H9 (cell line): ENCODE measurements around the gene ARL1. TPM values are rescaled to one million over a fixed set of nuclear protein-coding genes. Genes with fewer than 3 reads are reported as not detected.

ENCODE experiments used
- DNase-seq: peaks from one replicate; pipeline ENCODE4 v3.0.0-alpha.2; 2017
- H2AFZ ChIP-seq: one replicate; pipeline ENCODE4 v1.6.1; 2013; ENCODE audit warnings: mild to moderate bottlenecking, low read length, control low read depth, moderate library complexity
- H2AK5ac ChIP-seq: 2 replicates; pipeline ENCODE4 v1.6.1; 2013; ENCODE audit warnings: low read length, control low read depth, mixed read lengths; ENCODE audit not compliant: insufficient read length
- H2BK120ac ChIP-seq: one replicate; pipeline ENCODE4 v1.6.1; 2013; ENCODE audit warnings: low read depth, mild to moderate bottlenecking, low read length, control low read depth, inconsistent platforms; ENCODE audit not compliant: poor library complexity, severe bottlenecking
- H2BK12ac ChIP-seq: 2 replicates; pipeline ENCODE4 v1.6.1; 2013; ENCODE audit warnings: low read length, control low read depth, mixed read lengths, low read depth; ENCODE audit not compliant: insufficient read length
- H2BK15ac ChIP-seq: 2 replicates; pipeline ENCODE4 v1.6.1; 2013; ENCODE audit warnings: low read depth, low read length, control low read depth
- H2BK20ac ChIP-seq: one replicate; pipeline ENCODE4 v1.6.1; 2013; ENCODE audit warnings: low read depth, mild to moderate bottlenecking, low read length, control low read depth, inconsistent platforms; ENCODE audit not compliant: poor library complexity, severe bottlenecking
- H2BK5ac ChIP-seq: 2 replicates; pipeline ENCODE4 v1.6.1; 2013; ENCODE audit warnings: low read length, control low read depth, mixed read lengths; ENCODE audit not compliant: insufficient read length
- H3K14ac ChIP-seq: 2 replicates; pipeline ENCODE4 v1.6.1; 2013; ENCODE audit warnings: low read length, control low read depth; ENCODE audit not compliant: insufficient read depth
- H3K18ac ChIP-seq: 2 replicates; pipeline ENCODE4 v1.6.1; 2013; ENCODE audit warnings: low read depth, mild to moderate bottlenecking, mixed read lengths, low read length, control low read depth; ENCODE audit not compliant: insufficient read length
- H3K23ac ChIP-seq: 2 replicates; pipeline ENCODE4 v1.6.1; 2013; ENCODE audit warnings: low read length, control low read depth, mixed read lengths, low read depth; ENCODE audit not compliant: insufficient read length
- H3K23me2 ChIP-seq: 2 replicates; pipeline ENCODE4 v1.6.1; 2013; ENCODE audit warnings: low read depth, mild to moderate bottlenecking, mixed read lengths, low read length, control low read depth; ENCODE audit not compliant: insufficient read length, poor library complexity, severe bottlenecking
- H3K27ac ChIP-seq: 2 replicates; pipeline ENCODE4 v1.5.1; 2013; ENCODE audit warnings: low read length, control low read depth, mixed read lengths, low read depth; ENCODE audit not compliant: insufficient read length
- H3K27me3 ChIP-seq: 2 replicates; pipeline ENCODE4 v1.6.1; 2013; ENCODE audit warnings: low read length, control low read depth, inconsistent platforms; ENCODE audit not compliant: insufficient read depth
- H3K4ac ChIP-seq: 2 replicates; pipeline ENCODE4 v1.6.1; 2013; ENCODE audit warnings: low read depth, mild to moderate bottlenecking, control low read depth, inconsistent platforms, low read length, moderate library complexity
- H3K4me1 ChIP-seq: 2 replicates; pipeline ENCODE4 v1.6.1; 2013; ENCODE audit warnings: low read length, control low read depth, inconsistent platforms; ENCODE audit not compliant: insufficient read depth
- H3K4me2 ChIP-seq: 2 replicates; pipeline ENCODE4 v1.6.1; 2013; ENCODE audit warnings: low read length, control low read depth, mixed read lengths; ENCODE audit not compliant: insufficient read length, insufficient read depth
- H3K56ac ChIP-seq: 2 replicates; pipeline ENCODE4 v1.6.1; 2013; ENCODE audit warnings: low read depth, mild to moderate bottlenecking, mixed read lengths, low read length, control low read depth; ENCODE audit not compliant: insufficient read length
- H3K79me1 ChIP-seq: 2 replicates; pipeline ENCODE4 v1.6.1; 2013; ENCODE audit warnings: low read depth, mild to moderate bottlenecking, moderate library complexity, low read length, control low read depth, inconsistent platforms; ENCODE audit not compliant: insufficient read depth, poor library complexity, severe bottlenecking
- H3K79me2 ChIP-seq: 2 replicates; pipeline ENCODE4 v1.6.1; 2013; ENCODE audit warnings: low read length, control low read depth, inconsistent platforms; ENCODE audit not compliant: insufficient read depth
- H3K9ac ChIP-seq: 2 replicates; pipeline ENCODE4 v1.6.1; 2013; ENCODE audit warnings: low read length, control low read depth, mixed read lengths; ENCODE audit not compliant: insufficient read length; ENCODE audit errors: extremely low read depth
- H3K9me3 ChIP-seq: one replicate; pipeline ENCODE4 v1.6.1; 2013; ENCODE audit warnings: low read depth, low read length, inconsistent platforms; ENCODE audit not compliant: control insufficient read depth
- H3T11ph ChIP-seq: one replicate; pipeline ENCODE4 v1.6.1; 2013; ENCODE audit warnings: mild to moderate bottlenecking, low read length, control low read depth, inconsistent platforms
- H4K20me1 ChIP-seq: one replicate; pipeline ENCODE4 v1.6.1; 2013; ENCODE audit not compliant: control insufficient read depth, insufficient read length, insufficient read depth
- H4K5ac ChIP-seq: 2 replicates; pipeline ENCODE4 v1.6.1; 2013; ENCODE audit warnings: low read depth, mild to moderate bottlenecking, mixed read lengths, low read length, control low read depth; ENCODE audit not compliant: insufficient read length
- H4K8ac ChIP-seq: replicated peaks from 2 replicates; pipeline ENCODE4 v1.6.1; 2013; ENCODE audit warnings: low read length, control low read depth, mixed read lengths, low read depth; ENCODE audit not compliant: insufficient read length
- H4K91ac ChIP-seq: 2 replicates; pipeline ENCODE4 v1.6.1; 2013; ENCODE audit warnings: low read depth, mild to moderate bottlenecking, moderate library complexity, mixed read lengths, low read length, control low read depth; ENCODE audit not compliant: insufficient read length
- H3K27ac Mint-ChIP-seq, 3 experiments: 2 replicates in 2 of 3; 3 replicates in 1 of 3; pipeline ENCODE4 v1.8.0; 2020 to 2021; ENCODE audit warnings: mixed read lengths in 3 of 3, mild to moderate bottlenecking in 1 of 3, moderate library complexity in 1 of 3
- H3K27me3 Mint-ChIP-seq: 2 replicates; pipeline ENCODE4 v1.8.0; 2021; ENCODE audit warnings: low read depth, mild to moderate bottlenecking, moderate library complexity, mixed read lengths
- H3K36me3 Mint-ChIP-seq, 3 experiments: 2 replicates in 2 of 3; 3 replicates in 1 of 3; pipeline ENCODE4 v1.8.0; 2020 to 2021; ENCODE audit warnings: low read depth in 3 of 3, mixed read lengths in 3 of 3; ENCODE audit not compliant: insufficient read depth in 1 of 3
- H3K4me1 Mint-ChIP-seq, 2 experiments: 2 replicates each; pipeline ENCODE4 v1.8.0; 2020; ENCODE audit warnings: mixed read lengths in 2 of 2
- H3K4me3 Mint-ChIP-seq, 2 experiments: 2 replicates in 1 of 2; 3 replicates in 1 of 2; pipeline ENCODE4 v1.8.0; 2020 to 2021; ENCODE audit warnings: mild to moderate bottlenecking in 2 of 2, mixed read lengths in 2 of 2, moderate library complexity in 1 of 2
- H3K9me3 Mint-ChIP-seq, 2 experiments: 2 replicates in 1 of 2; 3 replicates in 1 of 2; pipeline ENCODE4 v1.8.0; 2020; ENCODE audit warnings: mild to moderate bottlenecking in 2 of 2, mixed read lengths in 2 of 2, moderate library complexity in 1 of 2
- CTCF ChIP-seq: fragments of 200-600 bp; sonication (generic); conservative IDR thresholded peaks from 3 replicates; pipeline ENCODE4 v1.8.0; 2021; ENCODE audit warnings: antibody characterized with exemption, mild to moderate bottlenecking
- total RNA-seq: library from RNA; stranded (reverse); gene quantifications from 2 replicates; pipeline ENCODE4 v1.2.1, GENCODE V29; 2021

Gene ARL1
- total RNA-seq, 1 experiment from 2014 or later = 71.1 TPM

- TF ChIP-seq CTCF = no peak
- Histone ChIP-seq H2BK20ac (no peak overlapping the region), H2BK12ac (no peak overlapping the region), H3K23me2 (no peaks in the 10 kb centered on the region), H3K56ac (no peak overlapping the region), H3K23ac (no peak overlapping the region), H3K4me1 (no peaks in the 10 kb centered on the region), H3K27ac (no peak overlapping the region), H4K5ac (no peak overlapping the region), H3K18ac (no peak overlapping the region), H3K4me2 (no peak overlapping the region), H3K79me1 (no peaks in the 10 kb centered on the region), H3K9ac (no peak overlapping the region), H2AFZ (no peak overlapping the region), H3K14ac (no peak overlapping the region), H4K8ac (no peak overlapping the region), H3K4ac (no peak overlapping the region), H2BK5ac (no peak overlapping the region), H2AK5ac (no peak overlapping the region), H4K91ac (no peak overlapping the region), H4K20me1 (no peaks in the 10 kb centered on the region), H2BK120ac (no peak overlapping the region), H3K79me2 (no peaks in the 10 kb centered on the region), H2BK15ac (no peak overlapping the region), H3T11ph (no peak overlapping the region), H3K27me3 (no peaks in the 10 kb centered on the region), H3K9me3 (no peaks in the 10 kb centered on the region)
- H3K4me3 Mint-ChIP-seq = no peak overlapping the region
- H3K27ac Mint-ChIP-seq = no peak overlapping the region
- no peaks in the 10 kb centered on the region for H3K27me3 Mint-ChIP-seq
- no peaks in the 10 kb centered on the region for H3K9me3 Mint-ChIP-seq
- no peaks in the 10 kb centered on the region for H3K4me1 Mint-ChIP-seq
- no peak for DNase-seq
- H3K36me3 Mint-ChIP-seq = peaks cover 36 to 75% (median 66%) of the 10 kb centered on the region in 3 experiments
Observed at GRCh38 chr12:101379149-101379548, 28.4 kb downstream of the ARL1 start.
